ENCODE measurements around the gene TMEM126A.

- TF ChIP-seq POLR2A (IDR thresholded peaks at IDR 0.05) (no peak), CTCF (IDR thresholded peaks at IDR 0.05) (no peak)
Measured at GRCh38 chr11:85628771-85629341, 18.9 kb upstream of the TMEM126A start.
